Smooth muscle cell of trachea (primary cell): ENCODE results near the gene ZBED3. TPM values are rescaled to one million over a fixed set of nuclear protein-coding genes. Genes with fewer than 3 reads are reported as not detected.

ENCODE experiments used
- total RNA-seq: library from RNA; depleted of rRNA; stranded (reverse); fragments of >200 nt; gene quantifications from 2 replicates; pipeline ENCODE4 v1.2.1, GENCODE V29; 2014

ZBED3 gene, protein sequence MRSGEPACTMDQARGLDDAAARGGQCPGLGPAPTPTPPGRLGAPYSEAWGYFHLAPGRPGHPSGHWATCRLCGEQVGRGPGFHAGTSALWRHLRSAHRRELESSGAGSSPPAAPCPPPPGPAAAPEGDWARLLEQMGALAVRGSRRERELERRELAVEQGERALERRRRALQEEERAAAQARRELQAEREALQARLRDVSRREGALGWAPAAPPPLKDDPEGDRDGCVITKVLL
- 2.8 and 3.1 TPM in 2 replicates for total RNA-seq

DNA sequence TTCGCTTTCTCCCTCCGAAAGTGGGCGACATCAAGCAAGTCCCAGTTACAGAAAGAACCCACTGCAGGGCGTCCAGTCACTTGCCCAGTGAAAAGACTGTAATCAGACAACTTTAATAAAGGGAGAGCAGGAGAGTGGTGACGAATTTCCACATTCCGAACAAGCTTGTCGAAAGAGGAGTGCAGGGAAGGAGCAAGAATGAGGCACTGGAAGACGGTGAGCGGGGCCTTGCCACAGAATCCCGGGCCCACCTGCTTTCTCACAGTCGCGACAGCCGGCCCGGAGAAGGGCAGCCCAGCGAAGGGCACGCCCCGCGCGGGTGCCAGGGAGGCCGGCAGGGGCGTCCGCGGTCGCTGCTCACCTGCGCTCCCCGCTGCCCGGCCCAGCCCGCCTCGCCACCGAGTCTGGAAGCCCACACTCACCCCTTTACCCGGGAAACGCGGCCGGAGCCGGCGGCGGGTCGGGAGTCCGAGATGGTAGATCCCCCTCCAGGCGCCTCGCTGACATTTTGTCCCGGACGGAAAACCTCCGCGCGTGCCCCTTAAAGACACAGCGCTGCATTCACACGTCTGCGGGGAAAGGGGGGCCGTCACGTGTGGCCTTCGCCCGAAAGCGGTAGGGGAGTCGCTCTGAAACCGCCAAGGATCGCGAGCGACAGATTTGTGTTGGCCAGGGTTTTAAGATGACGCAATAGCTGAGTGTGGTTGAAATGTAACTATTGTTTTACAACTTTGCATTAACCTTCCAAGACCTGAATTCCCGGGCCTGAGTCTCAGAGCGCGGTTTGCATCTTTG, at the start of gene ZBED3:
ZBED3 (minus strand) TSS at position 597 of the 795 bp plus-strand sequence. CDS start 9,407 bp downstream, outside the sequence.

DNA sequence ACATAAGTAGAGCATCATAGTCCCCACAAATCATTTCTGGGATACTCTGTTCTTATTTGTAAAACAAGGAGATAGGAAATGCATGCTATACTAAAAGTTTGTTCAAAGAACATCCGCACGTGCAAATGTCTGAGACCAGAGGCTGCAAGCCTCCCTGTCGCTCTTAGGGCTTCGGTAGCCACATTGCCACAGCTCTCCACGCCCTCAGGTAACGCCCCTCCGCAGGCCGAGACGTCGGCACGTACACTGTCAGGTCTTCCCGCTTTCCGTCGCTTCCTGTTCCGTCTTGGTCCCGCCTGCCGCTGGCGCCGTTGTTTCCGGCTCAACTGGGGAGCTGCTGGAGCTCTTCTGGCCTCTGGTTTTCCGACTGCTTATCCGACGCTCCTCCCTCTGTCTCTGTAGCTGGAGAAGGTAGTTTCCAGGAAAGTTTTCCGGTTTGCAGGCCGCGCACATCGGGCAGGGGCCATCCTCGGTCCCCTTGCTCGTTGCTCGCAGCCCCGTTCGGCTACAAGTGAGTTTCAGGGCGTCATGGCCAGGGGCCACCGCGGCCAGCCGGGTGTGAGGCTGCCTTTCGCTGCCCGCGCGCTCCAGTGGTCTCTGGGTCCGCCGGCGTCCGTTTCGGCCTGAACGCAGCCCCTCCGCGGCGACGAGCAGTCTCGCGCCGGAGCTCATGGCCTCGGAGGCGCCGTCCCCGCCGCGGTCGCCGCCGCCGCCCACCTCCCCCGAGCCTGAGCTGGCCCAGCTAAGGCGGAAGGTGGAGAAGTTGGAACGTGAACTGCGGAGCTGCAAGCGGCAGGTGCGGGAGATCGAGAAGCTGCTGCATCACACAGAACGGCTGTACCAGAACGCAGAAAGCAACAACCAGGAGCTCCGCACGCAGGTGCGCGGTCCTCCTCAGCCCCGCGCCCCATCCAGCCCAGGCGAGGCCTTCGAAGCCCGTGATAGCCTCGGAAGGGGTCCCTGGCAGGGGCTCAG, 56.7 kb downstream of the ZBED3 start, which contains the start of gene AGGF1:
AGGF1 (plus strand) TSS at position 308 of the 975 bp plus-strand sequence; CDS start at position 671, 363 bp downstream.

Other genes with a start within 250 kb of the ZBED3 start
- not detected in 2 replicates for gene S100Z, start 237.3 kb downstream of the ZBED3 start, total RNA-seq
- gene CRHBP, start 134.2 kb downstream of the ZBED3 start, total RNA-seq = under 0.01 and 3.5 TPM in 2 replicates
- 27.6 and 40.2 TPM in 2 replicates for gene AGGF1, start 56.9 kb downstream of the ZBED3 start, total RNA-seq
- gene PDE8B, start 123.4 kb upstream of the ZBED3 start, total RNA-seq = under 0.01 TPM in 1 of 2 replicates, not detected in the other